K562 (cell line): ENCODE results near the gene OR2F1. TPM values are rescaled to one million over a fixed set of nuclear protein-coding genes. Genes with fewer than 3 reads are reported as not detected.

Source experiments
- ATAC-seq: fragments of 200-7000 bp; cut with Tn5 transposase; 3 replicates; pipeline ENCODE4 v1.9.1; 2020; ENCODE audit warnings: moderate library complexity
- BruUV-seq: library from RNA; stranded (reverse); fragments of 400-500 nt; replicated peaks from 2 replicates; lab custom pipeline; 2021; lab: Mats Ljungman, UMichigan
- CTCF ChIA-PET: fragments of 300-600 bp; formaldehyde crosslinking; extraction: SDS; loops from one replicate; lab custom pipeline; 2021; ENCODE audit warnings: low intra/inter-chr PET ratio; lab: Yijun Ruan, JAX
- POLR2A ChIA-PET: fragments of 300-600, 350-650 bp; sonication (Branson Sonifier 250); formaldehyde crosslinking; extraction: SDS; loops from one replicate; lab custom pipeline; 2021; ENCODE audit warnings: antibody characterized with exemption, inconsistent platforms; lab: Yijun Ruan, JAX
- DNase-seq, 4 experiments: peaks; one replicate each; pipeline versions ENCODE4 v3.0.0 to v3.0.0-alpha.2; 2011 to 2018; ENCODE audit warnings: low spot score in 3 of 4, mixed read lengths in 3 of 4; ENCODE audit errors: extremely low read depth in 1 of 4
- FAIRE-seq: peaks from 2 replicates; lab custom pipeline; 2011; peaks lifted over from hg19 to GRCh38; lab: Jason Lieb, UNC
- H2AFZ ChIP-seq: 2 replicates; pipeline ENCODE4 v1.6.0; 2011; ENCODE audit warnings: low read depth, low read length, control low read depth, inconsistent platforms
- H3K27ac ChIP-seq: fragments of 200-600 bp; 3 replicates; pipeline ENCODE4 v1.8.0; 2011; ENCODE audit warnings: low read depth, mild to moderate bottlenecking, control low read depth, inconsistent platforms, low read length, moderate library complexity, mixed read lengths; ENCODE audit errors: extremely low read depth
- H3K27me3 ChIP-seq, 2 experiments: fragments of 300-600 bp in 1 of 2; 2 replicates in 1 of 2; 3 replicates in 1 of 2; pipeline versions ENCODE4 v1.6.0 to v1.8.0; 2011; ENCODE audit warnings: inconsistent platforms in 2 of 2, low read length in 2 of 2, mild to moderate bottlenecking in 1 of 2, mixed read lengths in 1 of 2, moderate library complexity in 1 of 2; ENCODE audit not compliant: control insufficient read depth in 2 of 2, insufficient read depth in 2 of 2
- H3K36me3 ChIP-seq: fragments of 300-600 bp; 3 replicates; pipeline ENCODE4 v1.8.0; 2011; ENCODE audit warnings: mild to moderate bottlenecking, low read length, inconsistent platforms; ENCODE audit not compliant: control insufficient read depth, insufficient read depth
- H3K4me1 ChIP-seq, 2 experiments: fragments of 200-600 bp in 1 of 2; replicated peaks in 1 of 2; 2 replicates in 1 of 2; 3 replicates in 1 of 2; pipeline versions ENCODE4 v1.5.1 to v1.8.0; 2011; ENCODE audit warnings: inconsistent platforms in 2 of 2, low read length in 2 of 2, mild to moderate bottlenecking in 1 of 2, mixed read lengths in 1 of 2, moderate library complexity in 1 of 2; ENCODE audit not compliant: control insufficient read depth in 2 of 2, insufficient read depth in 2 of 2
- H3K4me2 ChIP-seq: 2 replicates; pipeline ENCODE4 v1.6.1; 2011; ENCODE audit warnings: low read length, control low read depth, inconsistent platforms, mixed read lengths; ENCODE audit not compliant: insufficient read depth
- H3K4me3 ChIP-seq: fragments of 200-600 bp; sonication (generic), shearing (Covaris generic); 2 replicates; pipeline ENCODE4 v1.5.1; 2016; ENCODE audit warnings: control low read depth, inconsistent platforms
- H3K79me2 ChIP-seq: fragments of 200-600 bp; 3 replicates; pipeline ENCODE4 v1.8.0; 2011; ENCODE audit warnings: low read length, inconsistent platforms; ENCODE audit not compliant: control insufficient read depth, insufficient read depth
- H3K9ac ChIP-seq, 2 experiments: 2 replicates each; pipeline versions ENCODE4 v1.6.0 to v1.6.1; 2011; ENCODE audit warnings: low read depth in 2 of 2, low read length in 2 of 2, control low read depth in 1 of 2, inconsistent platforms in 1 of 2, mild to moderate bottlenecking in 1 of 2, mixed read lengths in 1 of 2; ENCODE audit not compliant: insufficient read depth in 1 of 2
- H3K9me1 ChIP-seq: one replicate; pipeline ENCODE4 v1.6.0; 2011; ENCODE audit warnings: inconsistent platforms, mild to moderate bottlenecking, low read length, moderate library complexity; ENCODE audit not compliant: control insufficient read depth, insufficient read depth
- H3K9me3 ChIP-seq: replicated peaks from 2 replicates; pipeline ENCODE4 v1.5.1; 2011; ENCODE audit warnings: low read depth, low read length, inconsistent platforms; ENCODE audit not compliant: control insufficient read depth, insufficient read depth
- H4K20me1 ChIP-seq: replicated peaks from 2 replicates; pipeline ENCODE4 v1.6.1; 2011; ENCODE audit warnings: low read length, inconsistent platforms, mixed read lengths; ENCODE audit not compliant: control insufficient read depth, insufficient read depth
- BDP1 ChIP-seq: IDR thresholded peaks from 3 replicates; pipeline ENCODE4 v1.6.1; 2011; ENCODE audit not compliant: insufficient read length, insufficient read depth
- FOSL1 ChIP-seq: fragments of 200-800 bp; sonication (Bioruptor generic); conservative IDR thresholded peaks from 2 replicates; pipeline ENCODE4 v1.6.1; 2016; ENCODE audit warnings: missing genetic modification characterization, missing compliant biosample characterization
- KDM2B ChIP-seq: fragments of 250-450 bp; sonication (Bioruptor Pico); IDR thresholded peaks from 2 replicates; pipeline ENCODE4 v1.8.0; 2021; ENCODE audit warnings: mild to moderate bottlenecking, moderate library complexity
- MYNN ChIP-seq, 2 experiments: sonication (generic); formaldehyde crosslinking in 1 of 2; IDR thresholded peaks; 2 replicates each; pipeline versions ENCODE4 v1.5.0 to v1.6.1; 2016 to 2020; ENCODE audit warnings: antibody characterized with exemption in 1 of 2, missing genetic modification reagents in 1 of 2
- RBM17 ChIP-seq: fragments of 200-400 bp; formaldehyde crosslinking; IDR thresholded peaks from 2 replicates; pipeline ENCODE4 v1.6.1; 2017; ENCODE audit warnings: low read depth, mild to moderate bottlenecking, low read length, borderline replicate concordance
- RBM39 ChIP-seq: fragments of 200-400 bp; formaldehyde crosslinking; optimal IDR thresholded peaks from 2 replicates; pipeline ENCODE3; 2018; ENCODE audit warnings: low read depth, low read length
- in situ Hi-C: fragments of 300-500 bp; cut with MboI; formaldehyde crosslinking; loops from 4 replicates; pipeline ENCODE4 v1.15.0; 2018; ENCODE audit warnings: inconsistent platforms, mixed read lengths
- intact Hi-C: fragments of 100-400 bp; cut with micrococcal nuclease; formaldehyde crosslinking; loops from 2 replicates; pipeline ENCODE4 v1.14.2; 2022
- polyA plus RNA-seq, 8 experiments: library from polyadenylated mRNA; depleted of rRNA in 4 of 8; stranded (reverse) in 5 of 8; unstranded in 3 of 8; fragments of >200 nt; fragmentation: Nextera tagmentation in 2 of 8; fragmentation: Illumina TruSeq in 1 of 8; extraction: Ambion mirVana in 2 of 8; extraction: Trizol in 1 of 8; gene quantifications; 2 replicates each; pipeline versions ENCODE4 v1.2.1 to v1.2.3, GENCODE V29; 2011 to 2014; ENCODE audit warnings: inconsistent platforms in 1 of 8, missing spikeins in 1 of 8
- total RNA-seq, 7 experiments: library from RNA; depleted of rRNA in 6 of 7; stranded (reverse); fragments of >200 nt in 6 of 7; fragmentation: Illumina TruSeq in 2 of 7; extraction: Trizol in 2 of 7; gene quantifications; 2 replicates each; pipeline versions ENCODE4 v1.2.1 to v1.2.3, GENCODE V29; 2011 to 2021; ENCODE audit warnings: low replicate concordance in 1 of 7

OR2F1 gene
- total and polyA plus RNA-seq, 9 of the 15 experiments (the other 6 are each of a cell fraction or from before 2014, with no cell fraction given) = not detected

DNA sequence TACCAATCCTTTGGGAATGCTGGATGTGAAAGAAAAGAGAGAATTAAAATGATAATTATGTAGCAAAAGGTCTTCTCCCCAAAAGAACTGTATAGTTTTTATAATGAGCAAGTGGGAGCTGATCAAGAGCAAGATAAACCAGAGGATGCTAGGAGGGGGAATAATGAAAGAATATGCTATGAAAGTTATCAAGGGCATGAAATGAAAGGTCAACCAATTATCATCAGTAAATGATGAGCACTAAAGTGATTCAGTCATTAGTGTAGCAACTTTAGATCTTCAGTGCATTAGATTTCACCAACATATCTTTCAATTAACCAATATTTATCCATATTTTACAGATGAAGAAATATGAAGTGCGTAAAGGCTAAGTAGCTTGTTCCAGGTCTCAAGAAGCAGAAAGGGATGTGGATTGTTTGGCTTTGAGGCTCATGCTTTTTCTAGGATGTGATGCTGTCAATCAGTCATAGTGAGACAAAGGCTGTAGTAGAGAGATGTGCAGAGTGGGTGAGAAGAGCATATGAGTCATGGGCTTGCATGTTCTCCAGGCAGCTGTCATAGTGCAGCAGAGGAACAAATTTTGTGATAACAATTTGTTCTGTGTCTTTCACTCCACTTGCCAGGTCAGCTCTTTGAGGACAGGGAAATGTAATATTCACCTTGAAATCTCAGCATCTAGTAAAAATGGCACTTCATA lies 25.3 kb upstream of the OR2F1 start (continued):
- TF ChIP-seq MYNN (IDR thresholded peaks at IDR 0.05) (no peak), MYNN (CRISPR knock-in tag; IDR thresholded peaks at IDR 0.05) (no peak), FOSL1 (peak; percentile 37; the same call in 1 of the 2 replicates), BDP1 (no peak)

DNA sequence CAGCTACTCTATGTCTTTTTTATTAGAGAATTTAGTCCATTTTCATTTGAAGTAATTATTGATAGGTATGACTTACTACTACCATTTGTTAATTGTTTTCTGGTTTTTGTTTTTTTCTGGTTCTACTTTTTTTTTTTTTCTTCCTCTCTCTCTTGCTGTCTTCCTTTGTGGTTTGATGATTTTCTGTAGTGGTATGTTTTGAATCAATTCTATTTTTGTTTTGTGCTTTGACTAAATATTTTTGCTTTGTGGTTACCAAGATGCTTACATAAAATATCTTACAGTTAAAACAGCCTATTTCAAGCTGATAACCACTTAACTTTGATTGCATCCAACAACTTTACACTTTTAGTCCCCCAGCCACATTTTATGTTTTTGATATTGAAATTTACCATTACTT lies 22.9 kb upstream of the OR2F1 start:
- Histone ChIP-seq H4K20me1 (no peaks in the 10 kb centered on the region), H3K9ac (no peak overlapping the region), H3K4me3 (no peak overlapping the region), H3K4me1 (no peaks in the 10 kb centered on the region), H2AFZ (no peak overlapping the region), H3K9me3 (no peaks in the 10 kb centered on the region), H3K27me3 (no peaks in the 10 kb centered on the region), H3K36me3 (no peaks in the 10 kb centered on the region), H3K4me2 (no peak overlapping the region), H3K9me1 (no peaks in the 10 kb centered on the region), H3K27ac (no peak overlapping the region), H3K79me2 (no peaks in the 10 kb centered on the region)
- intact Hi-C loops (no loop called here), in situ Hi-C loops (no loop called here)
- POLR2A ChIA-PET = interaction anchor here (0.6 kb wide), 1 partner anchor 66 kb away, joined by 5 read pairs; no protein-coding TSS in a partner anchor
- CTCF ChIA-PET = interaction anchor here (0.6 kb wide), 1 partner anchor 15 kb away, joined by 3 read pairs; no protein-coding TSS in a partner anchor
- TF ChIP-seq KDM2B (CRISPR knock-in tag) (no peak), RBM17 (no peak), RBM39 (no peak)
- DNase-seq (no peak), FAIRE-seq (no peak), ATAC-seq (no peak)
- no TSS peak for BruUV-seq
